Activated CD4-positive, CD25-positive, alpha-beta regulatory T cell treated with anti-CD3 and anti-CD28 coated beads, Interleukin-2, amount 50 U/mL, for 72 hours (primary cell): ENCODE results near the gene NUDT5.
A peak's percentile ranks its signal among the peaks of the same experiment; 100 is the strongest.
"Not testable (repeated sequence)": the region's sequence is repeated elsewhere in the genome, so short reads cannot be mapped to it uniquely, and the experiment has no call there.

Source experiments
- DNase-seq: peaks from one replicate; pipeline ENCODE4 v3.0.0; 2021

Gene NUDT5

GRCh38 chr10:12202226-12202625, 6.5 kb upstream of the NUDT5 start:
- no peak for DNase-seq

GRCh38 chr10:12201543-12201942, 5.9 kb upstream of the NUDT5 start:
- DNase-seq, result no peak

DNA sequence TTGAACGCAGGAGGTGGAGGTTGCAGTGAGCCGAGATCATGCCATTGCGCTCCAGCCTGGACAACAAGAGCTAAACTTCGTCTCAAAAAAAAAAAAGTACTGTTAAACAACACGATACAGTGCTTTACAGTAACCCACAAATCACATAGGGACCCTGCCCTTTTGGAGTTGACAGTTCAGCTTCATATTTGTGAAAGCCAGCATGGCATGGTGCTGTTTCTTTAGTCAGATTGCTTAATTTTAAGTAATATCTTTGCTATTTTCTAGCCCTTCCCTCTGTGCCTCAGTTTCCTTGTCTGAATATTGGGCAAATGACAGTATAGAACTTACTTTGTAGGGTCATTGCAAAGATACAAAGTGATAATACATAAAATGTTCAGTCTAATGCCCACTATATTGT, 5.2 kb upstream of the NUDT5 start:
- DNase-seq, result no peak

DNA sequence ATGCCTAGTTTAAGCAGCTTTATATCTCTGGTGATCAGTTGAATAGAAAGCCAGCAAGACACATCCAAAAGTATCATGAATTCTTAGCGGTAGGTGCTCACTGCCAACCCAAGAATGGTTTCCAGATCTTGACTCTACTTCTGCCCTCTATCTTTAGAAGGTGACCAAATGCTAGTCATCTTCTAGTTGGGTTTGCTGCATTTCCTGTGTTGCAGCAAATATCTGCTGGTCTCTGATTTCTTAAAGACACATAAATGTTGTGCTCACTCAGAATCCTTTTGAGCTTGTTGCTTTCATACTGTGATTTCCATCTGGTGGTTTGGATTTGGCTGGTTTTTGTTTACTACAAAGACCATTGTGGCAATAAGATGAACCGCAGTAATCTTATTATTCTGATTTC, 2.5 kb upstream of the NUDT5 start:
- no peak for DNase-seq

DNA sequence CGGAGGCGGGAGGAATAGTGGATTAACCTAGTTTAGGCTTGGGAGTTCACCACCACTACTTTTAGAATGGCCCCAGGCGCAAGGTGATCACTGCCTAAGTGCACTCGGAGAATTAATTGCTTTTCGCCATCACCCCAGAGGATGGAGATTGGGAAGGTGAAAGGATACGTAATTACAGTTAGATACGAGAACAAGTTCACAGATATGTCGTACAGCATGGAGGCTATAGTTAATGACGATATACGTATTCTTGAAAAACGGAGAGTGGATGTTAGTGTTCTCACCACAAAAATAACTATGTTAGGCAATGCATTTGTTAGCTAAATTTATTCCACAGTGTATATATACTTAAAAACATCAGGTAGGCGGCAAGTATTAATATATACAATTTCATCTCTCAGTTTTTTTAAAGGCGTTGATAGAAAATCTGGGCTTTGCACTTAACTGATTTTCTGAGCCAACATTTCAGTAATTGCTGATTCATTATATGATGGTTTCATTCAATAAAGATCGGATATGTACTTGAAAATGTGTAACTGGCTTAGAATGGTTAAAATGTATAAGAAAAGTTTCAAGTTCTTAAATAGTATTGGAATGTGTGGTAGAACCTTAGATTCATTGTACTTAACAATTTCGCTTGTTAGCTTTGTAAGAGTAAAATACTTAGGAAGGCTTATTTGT, 980 bp upstream of the NUDT5 start:
- no peak for DNase-seq

- DNase-seq, result no peak
Observed at GRCh38 chr10:12195281-12195602, 449 bp downstream of the NUDT5 start.

DNA sequence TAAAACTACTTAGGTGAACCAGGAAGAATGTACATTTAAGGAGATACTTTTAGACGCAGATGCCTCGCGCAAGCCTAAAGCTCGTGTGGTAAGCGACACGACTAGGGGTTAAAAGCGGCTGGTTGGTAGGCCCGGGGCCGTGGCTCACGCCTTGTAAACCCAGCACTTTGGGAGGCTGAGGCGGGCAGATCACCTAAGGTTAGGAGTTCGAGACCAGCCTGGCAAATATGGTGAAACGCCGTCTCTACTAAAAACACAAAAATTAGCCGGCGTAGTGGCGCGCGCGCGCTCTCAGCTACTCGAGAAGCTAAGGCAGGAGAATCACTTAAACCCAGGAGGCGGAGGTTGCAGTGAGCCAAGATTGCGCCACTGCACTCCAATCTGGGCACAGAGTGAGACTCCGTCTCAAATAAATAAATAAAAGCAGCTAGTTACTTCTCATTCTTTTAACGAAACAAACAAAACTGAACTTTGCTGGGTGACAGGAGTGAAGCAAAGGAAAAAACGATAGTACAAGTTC, 879 bp downstream of the NUDT5 start:
- DNase-seq, result peak; percentile 35

GRCh38 chr10:12193193-12193592, 2.5 kb downstream of the NUDT5 start:
- no peak for DNase-seq

GRCh38 chr10:12191715-12192114, 4.0 kb downstream of the NUDT5 start:
- DNase-seq, result no peak

GRCh38 chr10:12189426-12189825, 6.3 kb downstream of the NUDT5 start:
- no peak for DNase-seq

DNA sequence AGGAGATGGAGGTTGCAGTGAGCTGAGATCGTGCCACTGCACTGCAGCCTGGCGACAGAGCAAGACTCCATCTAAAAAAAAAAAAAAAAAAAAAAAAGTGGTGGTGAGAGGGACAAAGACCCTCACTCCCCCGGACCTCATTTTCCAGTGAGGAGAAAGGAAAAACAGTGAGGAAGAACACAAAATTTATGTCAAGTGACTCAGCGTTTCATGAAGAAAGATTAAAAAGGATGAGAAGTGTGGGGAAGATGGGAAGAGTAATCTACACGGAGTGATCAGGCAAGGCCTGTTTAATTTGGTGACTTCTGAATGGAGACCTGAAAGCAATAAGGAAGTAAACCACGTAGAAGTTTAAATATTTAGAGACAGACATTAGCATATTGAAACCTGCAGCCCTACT, 7.0 kb downstream of the NUDT5 start:
- DNase-seq, result no peak

DNA sequence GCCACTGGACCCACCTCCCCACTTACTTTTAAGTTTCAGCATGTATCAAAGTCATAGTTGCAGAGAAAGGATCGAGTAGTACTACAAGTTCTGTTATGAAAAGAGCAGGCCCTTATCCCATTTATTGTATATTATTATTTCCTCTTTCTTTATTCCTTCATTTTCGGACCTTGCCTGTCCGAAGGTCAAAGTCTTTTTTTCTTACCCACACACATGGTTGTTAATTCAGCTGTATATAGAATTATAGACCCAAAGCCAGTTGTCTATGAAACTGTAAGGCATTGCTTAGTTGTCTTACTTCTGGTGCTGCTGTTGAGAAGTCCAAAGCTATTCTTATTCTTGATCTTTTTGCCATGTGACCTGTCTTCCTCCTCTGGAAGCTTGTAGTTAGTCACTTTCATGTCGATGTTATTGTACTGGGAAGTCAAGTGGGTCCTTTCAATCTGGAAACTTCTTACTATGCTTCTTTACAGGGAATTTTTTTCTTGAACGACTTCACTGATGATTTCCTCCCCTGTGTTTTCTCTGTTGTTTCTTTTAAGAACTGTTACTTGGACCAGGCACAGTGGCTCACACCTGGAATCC, 8.3 kb downstream of the NUDT5 start:
- no peak for DNase-seq

GRCh38 chr10:12186323-12186722, 9.4 kb downstream of the NUDT5 start:
- no peak for DNase-seq

DNA sequence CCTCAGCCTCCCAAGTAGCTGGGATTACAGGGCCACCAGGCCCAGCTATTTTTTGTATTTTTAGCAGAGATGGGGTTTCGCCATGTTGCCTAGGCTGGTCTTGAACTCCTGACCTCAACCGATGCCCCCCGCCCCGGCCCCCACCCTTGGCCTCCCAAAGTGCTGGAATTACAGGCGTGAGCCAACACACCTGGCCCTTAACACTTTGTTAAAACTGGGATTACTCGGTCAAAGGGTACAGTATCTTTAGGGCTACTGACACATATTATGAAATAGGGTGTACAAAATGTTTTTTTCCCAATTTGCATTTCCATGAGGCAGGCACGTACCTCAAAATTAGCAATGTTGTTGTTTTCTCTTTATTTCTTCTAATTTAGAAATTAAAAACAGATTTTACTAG, 11.5 kb downstream of the NUDT5 start:
- no peak for DNase-seq

GRCh38 chr10:12181065-12181775, 14.5 kb downstream of the NUDT5 start:
- DNase-seq, result peak; percentile 72

- DNase-seq, result no peak
Observed at GRCh38 chr10:12180221-12180974, 15.3 kb downstream of the NUDT5 start.

DNA sequence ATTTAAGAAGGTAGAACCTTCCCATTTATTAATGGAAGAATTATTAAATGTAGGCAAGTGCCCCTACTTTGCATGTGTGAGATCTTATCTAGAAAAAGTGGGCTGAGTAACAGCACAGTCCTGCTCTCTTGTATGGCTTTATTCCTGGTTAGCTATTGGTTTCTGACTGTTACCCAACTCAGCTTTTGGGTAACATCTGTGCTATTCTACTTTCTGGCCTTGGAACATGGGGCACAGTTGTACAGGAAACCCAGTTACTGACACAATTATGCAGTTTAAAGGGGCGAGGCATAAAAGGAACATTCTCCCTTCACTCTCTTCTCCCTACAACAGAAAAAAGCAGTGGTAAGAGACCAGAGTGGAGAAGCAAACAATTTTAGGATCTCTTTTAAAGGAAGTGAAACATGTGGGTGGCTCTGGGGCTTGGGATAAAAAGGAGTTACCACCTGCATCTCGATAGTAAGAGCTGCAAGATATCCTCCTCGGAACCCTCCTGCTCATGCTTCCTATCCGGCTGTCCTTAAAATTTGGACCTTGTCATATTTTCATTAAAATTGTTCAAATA, 16.0 kb downstream of the NUDT5 start:
- DNase-seq, result no peak

DNA sequence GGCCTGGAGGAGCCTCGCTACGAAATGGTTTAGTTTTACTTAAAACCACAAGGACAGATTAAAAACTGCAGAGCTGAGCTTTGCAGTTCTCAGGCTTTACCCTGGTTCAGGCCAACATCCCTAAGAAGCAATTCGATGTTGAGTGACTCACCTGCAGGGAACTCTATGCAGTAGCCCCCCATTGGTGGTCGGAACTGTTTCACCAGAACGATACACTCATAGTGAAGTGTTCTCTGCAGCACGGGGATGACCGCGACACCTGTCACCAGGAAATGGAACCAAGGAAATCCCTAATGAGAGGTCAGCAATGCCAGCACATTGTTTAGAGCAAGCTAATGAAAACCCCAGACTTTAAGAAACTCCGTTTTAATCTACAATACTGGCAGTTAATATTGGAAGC, 18.0 kb downstream of the NUDT5 start:
- no peak for DNase-seq

DNA sequence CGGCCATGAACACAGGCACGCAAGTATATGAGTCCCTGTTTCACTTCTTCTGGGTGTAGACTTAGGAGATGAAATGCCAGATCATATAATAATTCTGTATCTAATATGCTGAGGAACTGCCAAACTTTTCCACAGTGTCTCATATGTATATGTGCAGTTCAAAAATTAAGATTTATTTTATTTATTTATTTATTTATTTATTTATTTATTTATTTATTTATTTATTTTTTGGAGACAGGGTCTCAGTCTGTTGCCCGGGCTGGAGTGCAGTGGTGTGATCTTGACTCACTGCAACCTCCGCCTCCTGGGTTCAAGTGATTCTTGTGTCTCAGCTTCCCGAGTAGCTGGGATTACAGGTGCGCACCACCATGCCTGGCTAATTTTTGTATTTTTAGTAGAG, 24.2 kb downstream of the NUDT5 start:
- not testable (repeated sequence) for DNase-seq

DNA sequence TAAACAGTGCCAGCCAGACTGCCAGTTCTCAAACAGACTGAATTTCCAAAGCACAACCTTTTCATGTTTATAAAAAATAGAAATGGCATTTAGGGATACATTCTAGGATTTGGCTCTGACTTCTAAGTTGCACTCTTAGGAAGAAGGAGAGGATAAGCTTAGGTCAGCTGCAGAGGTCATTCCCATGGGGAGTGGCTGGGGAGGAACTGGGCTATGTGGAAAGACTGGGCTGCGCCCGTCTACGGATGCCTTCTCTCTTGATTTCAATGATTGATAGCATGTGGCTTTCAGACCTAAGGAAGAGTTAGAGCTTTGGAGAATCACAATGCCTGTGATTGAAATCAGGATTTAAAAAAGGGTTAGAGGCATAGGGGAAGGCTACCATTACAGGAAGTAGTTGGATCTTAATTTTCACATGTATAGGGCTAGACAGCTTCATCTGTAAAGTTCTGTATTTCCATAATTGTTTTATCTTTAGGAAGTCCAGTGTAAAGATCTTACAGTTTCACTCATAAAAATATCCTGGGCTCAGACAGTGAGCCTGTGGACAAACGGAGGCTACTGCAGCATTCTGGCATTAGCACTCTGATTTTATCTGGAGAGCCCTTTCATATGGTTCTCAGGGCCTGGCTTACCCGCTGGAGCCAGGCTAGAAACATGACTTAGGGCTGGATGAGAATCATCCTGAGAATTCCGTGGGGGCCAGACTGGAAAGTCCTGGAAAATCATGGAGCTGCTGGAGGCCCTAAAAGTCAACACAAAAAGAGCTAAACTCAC, 29.5 kb downstream of the NUDT5 start:
- DNase-seq, result no peak

GRCh38 chr10:12165036-12165435, 30.7 kb downstream of the NUDT5 start:
- DNase-seq, result no peak

DNA sequence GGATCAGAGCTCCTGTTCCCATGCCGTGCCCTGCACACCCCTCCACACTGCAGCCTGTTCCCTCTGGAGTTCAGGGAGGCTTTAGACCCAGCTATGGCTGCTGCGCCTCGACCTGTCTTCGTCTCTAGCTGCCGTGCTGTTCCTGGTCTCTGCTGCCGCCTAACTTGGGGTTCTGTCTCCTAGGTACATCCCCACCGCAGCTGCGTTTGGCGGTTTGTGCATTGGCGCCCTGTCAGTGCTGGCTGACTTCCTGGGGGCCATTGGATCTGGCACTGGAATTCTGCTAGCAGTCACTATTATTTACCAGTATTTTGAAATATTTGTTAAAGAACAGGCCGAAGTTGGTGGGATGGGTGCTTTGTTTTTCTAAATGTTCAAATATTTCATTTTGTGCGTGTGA, 31.6 kb downstream of the NUDT5 start:
- no peak for DNase-seq

DNA sequence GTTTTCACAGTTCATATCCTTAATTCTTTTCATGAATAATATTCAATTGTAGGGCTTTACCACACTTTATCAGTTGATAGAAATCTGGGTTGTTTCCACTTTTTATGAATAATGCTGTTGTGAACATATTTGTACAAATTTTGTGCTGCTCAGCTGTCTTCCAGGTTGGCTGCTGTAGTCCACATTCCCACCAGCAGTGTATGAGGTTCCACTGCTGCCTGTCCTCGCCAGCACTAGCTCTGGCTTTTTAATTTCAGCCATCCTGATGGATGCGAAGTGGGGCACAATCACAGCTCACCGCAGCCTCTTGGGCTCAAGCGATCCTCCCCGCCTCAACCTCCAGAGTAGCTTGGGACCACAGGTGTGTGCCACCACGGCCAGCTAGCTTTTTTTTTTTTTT, 32.8 kb downstream of the NUDT5 start:
- DNase-seq, result no peak
